ENCODE data around the gene FHDC1.

The FHDC1 gene

GRCh38 chr4:152954741-152955140, 18.6 kb downstream of the FHDC1 start:
- H3K4me3 ChIP-seq (replicated peaks; ENCODE audit: low read depth, low read length), result no peak overlapping the region
- no peak for TF ChIP-seq CTCF (IDR thresholded peaks at IDR 0.05; ENCODE audit: insufficient read depth, low read length, poor library complexity, severe bottlenecking)
- no peaks in the 10 kb centered on the region for H3K36me3 ChIP-seq (ENCODE audit: control insufficient read depth, insufficient read depth, low read length)
- DNase-seq (ENCODE audit: extremely low read depth, insufficient read length), result no peak
- H3K27me3 ChIP-seq (replicated peaks; ENCODE audit: control insufficient read depth, insufficient read depth, low read length), result no peaks in the 10 kb centered on the region; the same call in 1 of the 2 replicates

GRCh38 chr4:152956147-152956546, 20.0 kb downstream of the FHDC1 start:
- TF ChIP-seq CTCF (IDR thresholded peaks at IDR 0.05; ENCODE audit: insufficient read depth, low read length, poor library complexity, severe bottlenecking), result no peak
- H3K36me3 ChIP-seq (ENCODE audit: control insufficient read depth, insufficient read depth, low read length), result no peaks in the 10 kb centered on the region
- DNase-seq (ENCODE audit: extremely low read depth, insufficient read length), result no peak
- no peak overlapping the region for H3K4me3 ChIP-seq (replicated peaks; ENCODE audit: low read depth, low read length)
- H3K27me3 ChIP-seq (replicated peaks; ENCODE audit: control insufficient read depth, insufficient read depth, low read length), result no peaks in the 10 kb centered on the region; the same call in 1 of the 2 replicates

- no peak for DNase-seq (ENCODE audit: extremely low read depth, insufficient read length)
- Histone ChIP-seq H3K27me3 (replicated peaks; ENCODE audit: control insufficient read depth, insufficient read depth, low read length) (no peaks in the 10 kb centered on the region; the same call in 1 of the 2 replicates), H3K36me3 (ENCODE audit: control insufficient read depth, insufficient read depth, low read length) (no peaks in the 10 kb centered on the region), H3K4me3 (replicated peaks; ENCODE audit: low read depth, low read length) (no peak overlapping the region)
- TF ChIP-seq CTCF (IDR thresholded peaks at IDR 0.05; ENCODE audit: insufficient read depth, low read length, poor library complexity, severe bottlenecking), result no peak
These were observed 20.7 kb downstream of the FHDC1 start for GRCh38 chr4:152956650-152957436.

GRCh38 chr4:152957437-152958171, 21.5 kb downstream of the FHDC1 start:
- no peaks in the 10 kb centered on the region; the same call in 1 of the 2 replicates for H3K27me3 ChIP-seq (replicated peaks; ENCODE audit: control insufficient read depth, insufficient read depth, low read length)
- no peak for DNase-seq (ENCODE audit: extremely low read depth, insufficient read length)
- no peaks in the 10 kb centered on the region for H3K36me3 ChIP-seq (ENCODE audit: control insufficient read depth, insufficient read depth, low read length)
- no peak for TF ChIP-seq CTCF (IDR thresholded peaks at IDR 0.05; ENCODE audit: insufficient read depth, low read length, poor library complexity, severe bottlenecking)
- H3K4me3 ChIP-seq (replicated peaks; ENCODE audit: low read depth, low read length), result no peak overlapping the region

GRCh38 chr4:152959080-152959479, 23.0 kb downstream of the FHDC1 start:
- H3K27me3 ChIP-seq (replicated peaks; ENCODE audit: control insufficient read depth, insufficient read depth, low read length), result no peaks in the 10 kb centered on the region
- no peak for TF ChIP-seq CTCF (IDR thresholded peaks at IDR 0.05; ENCODE audit: insufficient read depth, low read length, poor library complexity, severe bottlenecking)
- DNase-seq (ENCODE audit: extremely low read depth, insufficient read length), result no peak
- no peak overlapping the region for H3K4me3 ChIP-seq (replicated peaks; ENCODE audit: low read depth, low read length)
- H3K36me3 ChIP-seq (ENCODE audit: control insufficient read depth, insufficient read depth, low read length), result no peaks in the 10 kb centered on the region

All from GM06990 (cell line).